HTERT RPE-1 (cell line): ENCODE results near the gene HIVEP3.

Experiments used
- in situ Hi-C: fragments of 300-500 bp; cut with MboI; formaldehyde crosslinking; loops from 4 replicates; pipeline ENCODE4 v1.14.3; 2020; ENCODE audit warnings: low sequenced_read_pairs

HIVEP3 gene

DNA sequence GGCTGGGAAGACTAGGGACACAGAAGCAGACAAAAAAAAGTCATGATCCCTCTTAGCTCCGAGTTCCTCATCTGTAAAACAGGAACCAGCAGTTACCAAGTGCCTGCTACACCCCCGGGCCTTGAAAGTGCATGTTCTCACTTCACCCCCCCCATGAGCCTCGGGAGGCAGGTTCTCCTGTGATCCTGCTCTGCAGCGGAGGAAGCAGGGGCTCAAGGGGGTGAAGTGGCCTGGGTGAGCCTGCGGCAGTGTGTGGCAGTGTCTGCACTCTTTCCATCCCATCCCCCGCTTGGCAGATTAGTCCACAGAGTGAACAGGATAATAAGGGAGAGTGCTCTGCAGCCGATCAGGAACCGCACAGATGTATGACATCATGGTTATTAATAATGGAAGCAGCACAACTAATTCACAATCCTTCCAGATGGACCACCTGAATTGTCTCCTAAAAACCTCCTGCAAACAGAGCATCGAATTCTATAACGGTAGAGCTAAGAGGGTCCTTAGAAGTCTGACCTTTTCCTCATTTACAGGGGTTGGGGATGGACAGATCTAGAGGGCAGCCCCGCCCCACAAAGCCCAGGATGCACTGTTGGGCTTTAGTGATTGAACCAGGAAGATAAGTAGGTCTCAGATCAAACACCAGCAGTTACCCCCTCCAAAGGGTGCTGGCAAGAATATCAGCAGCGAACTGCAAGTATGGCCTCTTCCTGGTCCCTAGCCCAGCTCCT, 260.1 kb downstream of the HIVEP3 start:
- in situ Hi-C loops, result no loop called here

DNA sequence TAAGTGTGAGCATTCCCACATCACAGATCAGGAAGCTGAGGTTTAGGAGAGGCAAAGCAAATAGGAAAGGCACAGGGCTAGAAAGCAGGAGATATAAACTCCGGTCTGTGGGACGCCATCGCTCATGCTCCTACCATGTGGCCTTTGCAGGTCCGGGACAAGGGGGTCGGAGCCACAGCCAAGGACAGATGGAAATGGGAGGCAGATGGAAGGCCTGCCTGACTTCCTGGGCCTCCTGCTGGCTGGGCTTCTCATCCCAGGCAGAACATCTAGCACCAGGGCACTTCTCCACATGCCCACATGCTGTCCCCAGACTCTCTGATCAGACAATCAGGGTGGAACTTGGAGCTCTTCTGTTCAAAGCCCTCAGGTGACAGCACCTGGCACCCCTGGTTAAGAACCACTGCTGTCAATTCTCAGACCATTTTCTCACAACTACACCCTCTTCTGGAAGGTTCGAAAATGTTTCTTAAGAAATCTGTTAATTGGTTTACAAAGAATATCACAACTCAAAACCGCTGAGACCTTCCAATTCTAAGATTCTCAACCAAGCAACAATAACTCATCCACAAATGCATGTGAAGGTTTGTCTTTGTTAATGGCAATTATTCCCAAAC, 260.9 kb downstream of the HIVEP3 start:
- in situ Hi-C loops, result no loop called here

DNA sequence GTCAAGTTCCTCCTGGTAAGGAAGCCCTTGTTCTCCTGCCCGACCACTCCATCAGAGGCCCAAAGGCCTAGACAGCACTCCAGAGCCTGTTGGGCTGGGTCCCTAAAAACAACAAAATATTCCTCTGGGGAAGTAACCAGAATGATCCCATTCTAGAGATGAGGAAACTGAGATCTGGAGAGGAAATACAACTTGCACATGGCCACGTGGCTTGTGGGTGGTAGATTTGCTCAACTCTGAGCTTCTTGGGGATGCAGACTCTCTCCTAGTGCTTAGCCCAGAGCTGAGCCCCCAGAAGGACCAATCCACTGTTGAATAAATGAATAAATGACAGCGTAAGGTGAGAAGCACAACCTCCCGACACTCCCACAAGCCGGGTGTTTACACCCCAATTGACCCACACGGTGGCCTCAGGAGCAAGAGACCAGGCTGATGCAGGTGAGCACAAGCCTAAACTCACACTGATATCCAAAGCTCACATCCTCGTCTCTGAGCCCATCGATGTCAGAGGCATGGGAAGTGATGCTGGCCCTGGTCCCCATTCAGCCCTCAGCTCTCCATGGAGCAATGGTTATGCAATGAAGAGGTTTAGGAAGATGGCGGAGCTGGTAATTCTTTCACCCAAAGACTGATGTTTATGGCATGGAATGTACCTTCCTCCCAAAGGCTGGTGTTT, 261.8 kb downstream of the HIVEP3 start:
- in situ Hi-C loops, result no loop called here

DNA sequence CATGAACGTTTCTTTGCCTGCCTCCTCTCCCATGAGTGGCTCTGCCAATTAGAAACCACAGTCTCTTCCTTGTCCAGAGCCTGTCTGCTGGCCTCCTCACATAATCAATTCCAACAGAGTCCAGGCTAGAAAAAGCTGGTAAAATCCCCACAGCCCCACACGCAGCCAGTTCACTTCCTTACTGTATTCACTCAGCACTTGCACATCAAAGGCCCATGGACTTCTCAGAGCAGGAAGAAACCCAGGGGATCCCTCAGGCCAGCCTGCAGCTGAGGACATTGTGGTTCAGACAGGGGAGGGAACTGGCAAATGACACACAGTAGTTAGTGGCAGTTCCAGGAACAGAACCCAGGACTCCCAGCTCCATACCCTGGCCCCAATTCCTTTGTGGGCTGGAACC, 262.7 kb downstream of the HIVEP3 start:
- in situ Hi-C loops, result no loop called here

DNA sequence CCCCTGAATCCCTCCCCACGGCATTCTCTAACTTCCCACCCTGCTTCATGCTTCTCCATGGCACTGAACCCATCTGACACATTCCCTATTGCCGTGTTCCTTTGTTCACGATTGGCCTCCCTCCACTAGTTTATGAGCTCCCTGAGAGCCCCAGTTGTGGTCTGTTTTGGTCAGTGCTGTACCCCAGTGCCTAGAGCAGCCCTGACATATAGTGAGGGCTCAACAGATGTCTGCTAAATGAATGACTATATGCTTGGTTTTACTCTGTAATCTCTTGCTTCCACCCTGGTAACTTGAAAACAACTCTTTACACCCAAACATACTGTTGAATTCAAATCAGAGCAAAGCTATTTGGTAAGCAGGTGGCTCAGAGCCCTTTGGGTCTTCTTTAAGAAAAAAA, 263.1 kb downstream of the HIVEP3 start:
- in situ Hi-C loops, result no loop called here

DNA sequence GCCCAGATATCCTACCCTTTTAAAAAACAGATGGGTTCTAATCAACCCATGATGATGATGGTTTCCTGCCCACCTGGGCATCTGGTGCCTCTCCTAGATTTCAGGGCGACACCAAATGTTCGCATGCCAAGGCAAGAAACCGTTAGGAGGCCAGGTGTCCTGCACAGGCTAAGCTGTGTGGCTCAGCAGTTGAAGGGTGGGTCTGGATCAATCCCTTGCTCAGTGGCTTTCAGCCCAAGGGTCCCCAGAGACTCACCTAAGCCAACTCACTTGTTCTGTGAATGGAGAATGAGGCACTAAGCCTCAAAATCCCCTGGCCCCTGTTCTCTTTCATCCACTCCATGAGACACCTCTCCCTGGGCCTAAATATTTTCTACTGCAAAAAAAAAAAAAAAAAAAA, 265.1 kb downstream of the HIVEP3 start:
- in situ Hi-C loops, result no loop called here

DNA sequence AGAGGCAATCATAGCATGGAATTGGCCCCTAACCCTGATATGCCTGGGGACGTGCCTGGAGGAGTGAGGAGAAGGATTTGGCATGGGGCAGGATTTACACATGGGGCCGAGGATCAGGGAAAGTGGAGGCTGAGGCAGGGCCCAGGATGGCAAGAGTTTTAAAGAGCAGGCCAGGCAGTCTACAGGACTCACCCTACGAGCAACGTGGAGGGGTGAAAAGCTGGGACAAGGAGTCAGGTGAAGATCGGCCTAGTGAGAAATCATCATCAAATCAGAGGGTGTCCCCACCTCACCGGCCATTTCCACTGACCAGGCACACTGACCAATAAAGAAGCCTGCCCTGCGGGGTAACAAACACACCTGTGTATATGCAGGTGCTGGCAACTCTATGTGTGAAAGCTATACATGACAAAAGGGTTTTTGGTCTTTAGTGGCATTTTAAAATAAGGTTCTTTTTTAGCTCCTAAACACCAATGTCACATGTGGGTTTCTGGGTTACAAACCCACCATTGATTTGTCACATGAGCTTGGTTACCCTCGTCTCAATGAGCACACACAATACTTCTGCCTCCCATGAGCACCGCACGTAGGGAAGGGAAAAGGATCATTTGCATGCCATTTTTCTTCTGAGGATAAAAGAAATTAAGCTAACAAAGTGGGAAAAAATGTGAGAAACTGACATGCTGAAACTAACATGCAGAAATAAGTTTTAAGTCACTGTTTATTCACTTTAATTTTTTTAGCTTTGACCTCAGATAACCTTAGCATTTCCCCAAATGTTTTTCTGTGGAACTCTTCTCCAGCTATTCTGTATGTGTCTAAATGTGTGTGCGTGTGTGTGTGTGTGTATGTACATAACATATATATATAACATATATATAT, 266.1 kb downstream of the HIVEP3 start:
- in situ Hi-C loops, result no loop called here

DNA sequence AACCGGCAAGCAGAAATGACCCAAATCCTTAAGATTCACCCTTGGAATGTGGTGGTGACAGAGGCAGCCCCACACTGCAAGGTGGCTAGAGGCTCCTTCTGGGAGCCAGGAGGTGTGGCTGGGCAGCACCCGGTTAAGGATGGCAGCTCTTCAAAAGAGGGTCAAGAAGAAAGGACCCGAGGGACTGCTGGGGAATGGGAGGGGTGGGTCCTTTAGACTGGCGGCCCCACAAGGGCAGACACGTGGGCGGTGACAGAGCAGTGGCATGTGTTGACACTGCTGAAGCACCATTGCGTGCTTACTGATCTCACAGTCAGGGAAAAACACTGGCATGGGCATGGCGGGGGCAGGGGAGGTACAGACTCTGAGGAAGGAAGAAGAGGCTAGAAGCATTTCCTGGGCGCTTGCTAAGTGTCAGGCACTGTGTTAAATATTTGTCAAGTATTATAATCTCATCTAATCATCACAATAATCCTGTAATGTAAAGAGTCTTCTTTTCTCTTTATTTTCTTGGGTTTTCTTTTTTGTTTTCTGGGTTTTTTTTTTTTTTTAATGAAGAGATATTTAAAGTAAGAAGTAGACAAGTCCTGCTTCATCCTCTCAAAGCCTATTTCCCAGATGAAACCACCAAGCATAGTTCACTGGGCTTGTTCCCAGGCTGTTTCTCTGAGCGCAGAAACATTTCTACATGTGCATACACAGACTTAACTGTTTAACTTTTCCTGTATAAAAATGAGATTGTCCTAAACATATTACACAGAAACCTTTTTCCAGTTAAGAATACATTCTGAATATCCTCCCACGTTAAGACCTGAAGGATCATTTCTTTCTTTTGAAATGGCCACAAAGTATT, 268.5 kb downstream of the HIVEP3 start:
- in situ Hi-C loops, result no loop called here

DNA sequence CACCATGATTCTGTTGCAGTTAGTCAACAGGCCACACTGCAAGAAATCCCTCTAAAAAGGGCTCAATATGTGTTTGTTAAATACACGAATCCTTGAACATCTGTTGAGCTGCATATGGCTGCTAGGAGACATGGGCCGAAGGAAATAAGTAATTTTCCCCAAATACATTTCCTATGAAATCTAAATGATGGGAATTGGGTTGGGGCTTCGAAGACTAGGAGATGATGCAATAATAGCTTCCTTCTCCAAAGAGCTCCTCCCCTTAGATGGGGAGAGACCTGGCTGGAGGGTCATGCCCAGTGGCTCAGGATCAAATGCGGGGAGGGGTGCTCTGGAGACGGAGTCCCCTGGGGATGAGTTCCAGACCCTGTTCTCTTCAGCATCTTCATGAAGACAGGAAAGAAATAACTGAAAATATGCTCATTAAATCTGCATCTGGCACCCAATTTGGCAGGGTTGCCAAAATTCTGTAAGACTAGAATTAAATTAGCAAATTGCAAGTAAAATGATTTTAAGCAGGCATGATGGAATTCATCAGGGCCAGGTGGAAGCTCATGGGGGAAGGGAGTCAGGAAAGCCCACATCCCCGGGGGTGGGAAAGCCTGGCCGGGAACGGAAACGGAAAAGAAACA, 269.2 kb downstream of the HIVEP3 start:
- in situ Hi-C loops, result no loop called here

DNA sequence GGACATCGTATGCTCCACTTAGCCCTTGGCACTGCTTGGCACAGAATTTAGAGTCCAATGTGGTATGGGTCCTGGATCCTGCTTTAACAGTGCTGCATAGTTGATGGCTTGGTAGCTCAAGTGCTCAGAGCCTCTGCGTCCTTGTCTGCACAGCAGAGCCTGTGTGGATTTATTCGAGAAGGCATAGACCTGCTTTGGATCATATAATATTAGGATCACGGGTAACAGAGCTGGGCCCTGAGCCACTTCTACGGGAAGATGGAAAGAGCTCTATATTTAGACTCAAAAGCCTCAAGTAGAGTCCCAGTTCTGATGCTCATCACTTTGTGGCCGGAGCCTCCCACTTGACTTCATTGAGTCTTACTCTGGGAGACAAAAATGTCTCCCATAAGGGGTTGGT, 269.9 kb downstream of the HIVEP3 start:
- in situ Hi-C loops, result no loop called here

DNA sequence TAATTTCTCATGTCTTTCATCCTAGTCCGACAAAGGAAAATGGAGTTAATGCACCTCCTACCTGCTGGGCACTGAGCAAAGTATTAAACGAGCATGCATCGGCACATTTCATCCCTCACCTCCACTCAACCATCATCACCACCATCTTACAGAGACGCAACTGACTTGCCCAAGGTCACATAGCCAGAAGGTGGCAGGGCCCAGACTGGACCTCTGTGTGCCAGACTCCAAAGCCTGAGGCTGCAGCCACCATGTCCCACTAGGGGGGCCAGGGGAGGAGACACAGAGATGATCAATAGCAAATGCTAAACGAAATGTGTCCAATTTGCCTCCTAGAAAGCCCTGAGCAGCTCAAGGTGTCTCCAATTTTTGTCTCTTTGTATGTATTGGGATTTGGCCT, 270.5 kb downstream of the HIVEP3 start:
- in situ Hi-C loops, result no loop called here

DNA sequence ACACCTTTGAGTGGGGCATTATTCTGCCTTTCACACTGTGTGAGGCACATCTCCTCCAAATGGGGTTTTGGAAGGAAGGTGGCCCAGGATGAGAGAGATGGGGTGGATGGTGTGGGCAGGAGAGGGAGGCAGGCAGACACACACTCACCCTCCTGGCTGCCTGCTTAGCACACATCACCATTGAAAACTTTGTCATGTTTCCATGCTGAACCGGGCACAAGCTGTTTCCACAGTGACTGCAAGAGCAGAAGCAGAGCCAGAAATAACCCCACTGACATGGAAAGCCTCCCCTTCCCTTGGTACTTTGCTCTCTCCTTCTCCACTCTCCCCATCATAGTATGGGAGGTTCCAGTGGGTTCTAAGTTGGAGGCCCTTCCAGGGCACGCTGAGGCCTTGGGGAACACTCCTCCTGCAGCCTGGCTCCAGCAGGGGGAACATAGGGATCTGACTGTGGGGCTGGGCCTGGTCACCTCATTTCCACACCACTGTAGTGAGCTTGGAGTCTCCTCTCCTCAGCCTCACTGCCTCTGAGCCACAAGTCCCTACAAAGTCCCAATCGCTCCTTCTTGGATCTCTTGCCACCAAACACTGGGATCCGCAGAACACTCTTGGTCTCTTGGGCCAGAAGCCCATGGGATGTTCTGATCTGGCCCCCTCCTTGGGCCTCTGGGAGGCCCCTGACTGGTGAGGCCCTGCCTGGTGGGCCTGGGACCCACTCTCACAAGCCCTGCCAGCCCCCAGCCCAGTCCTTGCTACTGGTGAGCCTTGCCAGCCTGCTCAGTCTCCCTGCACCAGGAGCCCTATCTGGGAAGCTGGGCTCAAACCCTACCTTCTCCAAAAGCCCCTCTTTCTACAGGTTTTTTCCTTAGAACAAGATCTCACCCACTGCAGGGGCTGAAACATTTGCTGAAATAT, 271.2 kb downstream of the HIVEP3 start:
- in situ Hi-C loops, result no loop called here

DNA sequence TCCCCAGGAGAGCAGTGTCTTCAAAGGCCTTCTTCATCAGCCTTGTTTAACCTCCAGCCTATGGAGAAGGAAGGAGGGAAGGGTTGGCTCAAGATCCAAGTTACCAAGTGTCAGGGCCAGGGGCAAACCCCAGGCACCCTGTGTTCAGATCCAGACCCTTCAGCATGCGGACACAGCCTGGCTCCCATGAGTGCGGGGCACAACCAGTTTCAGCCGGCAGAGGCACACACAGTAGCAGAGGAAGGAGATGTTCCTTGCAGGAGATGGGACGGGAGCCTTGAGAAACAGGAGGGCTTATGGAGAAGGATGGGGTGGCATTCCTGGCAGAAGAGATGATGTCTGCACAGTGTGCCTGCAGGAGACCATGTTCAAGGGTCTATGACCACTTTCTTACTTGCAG, 272.5 kb downstream of the HIVEP3 start:
- in situ Hi-C loops, result no loop called here

DNA sequence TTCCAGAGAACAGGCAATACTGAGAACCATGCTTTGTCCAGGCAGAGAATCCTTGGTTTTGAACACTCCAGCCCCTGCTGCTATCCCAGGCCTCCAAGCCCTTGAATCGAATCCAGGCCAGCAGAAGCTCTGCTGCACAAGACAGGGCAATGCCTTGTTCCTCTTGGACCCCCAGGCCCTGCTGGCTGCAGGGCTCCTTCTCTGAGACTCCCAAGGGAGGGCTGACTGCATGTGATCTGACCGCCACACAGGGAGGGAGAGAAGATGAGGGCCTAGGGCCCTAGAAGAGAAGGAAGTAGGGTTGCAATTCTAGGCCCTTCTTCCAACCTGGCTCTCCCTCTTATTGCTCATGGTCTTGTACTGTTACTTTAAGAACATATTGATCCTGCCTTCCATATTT, 273.7 kb downstream of the HIVEP3 start:
- in situ Hi-C loops, result no loop called here

DNA sequence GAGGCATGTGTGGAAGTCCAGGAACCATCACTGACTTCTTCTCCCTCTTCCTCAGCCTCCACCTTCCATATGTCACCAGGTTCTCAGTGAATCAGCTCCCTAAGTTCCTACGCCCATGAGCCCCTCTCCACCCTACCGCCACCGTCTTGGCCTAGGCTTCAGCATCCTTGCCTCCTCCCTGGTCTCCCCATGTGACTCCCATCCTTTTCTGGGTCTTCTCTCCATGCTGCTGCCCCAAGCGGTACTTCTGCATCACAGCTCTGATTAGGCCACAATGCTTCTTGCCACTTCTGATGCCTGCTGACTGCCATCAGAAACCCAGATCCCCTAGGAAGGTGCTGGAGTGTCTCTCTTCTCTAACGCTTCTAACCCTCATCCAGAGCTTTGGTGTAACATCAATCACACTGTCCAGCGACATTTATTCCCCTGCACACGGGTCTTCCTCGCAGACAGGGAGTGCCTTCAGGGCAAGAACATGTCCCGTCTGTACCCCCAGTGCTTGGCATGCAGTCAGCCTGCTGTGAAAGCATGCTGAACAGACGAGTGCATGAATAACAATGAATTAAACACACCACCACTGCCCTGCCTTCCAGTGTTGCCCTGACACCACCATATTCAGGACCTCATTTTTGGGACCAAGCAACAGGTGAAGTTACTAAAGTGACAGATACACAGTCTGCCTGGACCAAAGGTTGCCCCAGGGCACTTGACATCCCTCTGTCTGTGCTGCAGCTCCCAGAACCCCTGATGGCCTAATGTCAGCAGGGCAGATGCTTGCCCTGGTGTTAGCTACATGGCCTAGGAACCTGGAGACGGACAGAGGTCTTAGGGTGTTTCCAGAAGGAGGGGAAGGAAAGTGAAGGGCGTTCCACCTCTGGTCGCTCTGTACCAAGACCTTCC, 275.6 kb downstream of the HIVEP3 start:
- in situ Hi-C loops, result no loop called here

DNA sequence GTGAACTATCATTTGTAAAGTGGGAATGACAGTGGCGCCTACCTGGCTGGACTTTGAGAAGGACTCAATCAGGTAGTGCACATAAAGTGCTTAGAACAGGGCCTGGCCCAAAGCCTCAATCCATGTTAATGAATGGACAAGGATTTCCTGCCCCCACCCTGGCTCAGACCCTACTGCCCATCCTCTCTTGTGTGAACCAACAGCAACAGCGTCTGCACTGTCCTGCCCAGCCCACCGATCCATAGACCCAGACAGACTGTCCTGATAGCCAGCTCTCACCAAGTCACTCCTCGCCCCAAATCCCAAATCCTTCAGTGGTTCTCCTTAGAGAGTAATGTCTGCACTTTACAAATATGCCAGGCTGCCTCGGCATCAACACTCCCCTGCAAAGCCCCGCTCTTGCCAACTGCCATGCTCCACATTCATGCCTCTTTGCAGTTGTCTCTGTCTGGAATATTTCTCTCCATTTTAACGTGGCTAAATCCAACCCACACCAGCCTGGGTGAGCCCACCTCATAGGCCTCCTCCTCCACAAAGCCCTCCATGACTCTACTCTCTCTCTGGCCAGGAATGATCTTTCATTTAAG, 276.7 kb downstream of the HIVEP3 start:
- in situ Hi-C loops, result no loop called here

DNA sequence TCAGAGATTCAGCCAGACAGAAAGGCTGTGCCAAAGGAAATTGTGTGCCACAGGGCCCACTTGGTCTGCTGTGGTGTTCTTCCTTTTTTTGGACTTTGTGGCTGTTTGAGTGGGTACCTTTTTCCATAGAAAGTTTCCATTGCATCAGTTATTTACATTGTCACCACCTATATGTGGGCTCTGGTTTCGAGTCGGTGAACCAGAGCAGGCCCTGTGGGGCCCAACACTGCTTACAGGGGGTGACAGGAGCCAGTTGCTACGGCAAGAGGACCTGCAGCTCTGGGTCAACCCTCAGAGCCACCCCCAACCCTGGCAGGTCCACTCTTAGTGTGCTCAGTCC, 277.3 kb downstream of the HIVEP3 start:
- in situ Hi-C loops, result no loop called here
